AG10803 (cell line): Measurements from ENCODE around the gene UBE2F.

Experiments
- DNase-seq: peaks from one replicate; pipeline ENCODE4 v3.0.0; 2010; ENCODE audit warnings: low read depth
- H3K4me3 ChIP-seq: 2 replicates; pipeline ENCODE4 v1.5.1; 2011; ENCODE audit warnings: mild to moderate bottlenecking, low read length, control low read depth
- CTCF ChIP-seq: conservative IDR thresholded peaks from 2 replicates; pipeline ENCODE4 v1.5.1; 2011; ENCODE audit warnings: mild to moderate bottlenecking, low read length, control low read depth, inconsistent platforms

The UBE2F gene

GRCh38 chr2:238005528-238005927 lies 38.7 kb downstream of the UBE2F start:
- DNase-seq, result no peak
- H3K4me3 ChIP-seq, result no peak overlapping the region
- TF ChIP-seq CTCF, result no peak

DNA sequence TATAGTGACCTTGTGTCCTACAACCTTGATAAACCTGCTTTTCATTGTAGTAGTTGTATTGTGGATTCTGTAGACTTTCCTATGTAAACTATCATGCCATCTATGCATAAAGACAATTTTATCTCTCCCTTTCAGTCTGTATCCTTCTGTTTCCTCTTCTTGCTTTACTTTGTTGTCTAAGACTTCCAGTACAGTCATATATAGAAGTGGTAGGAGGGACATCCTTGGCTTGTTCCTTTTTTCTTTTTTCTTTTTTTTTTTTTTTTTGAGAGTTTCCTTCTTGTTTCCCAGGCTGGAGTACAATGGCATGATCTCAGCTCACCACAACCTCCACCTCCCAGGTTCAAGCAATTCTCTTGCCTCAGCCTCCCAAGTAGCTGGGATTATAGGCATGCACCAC lies 39.7 kb downstream of the UBE2F start:
- no peak for TF ChIP-seq CTCF
- H3K4me3 ChIP-seq, result no peak overlapping the region
- no peak for DNase-seq

DNA sequence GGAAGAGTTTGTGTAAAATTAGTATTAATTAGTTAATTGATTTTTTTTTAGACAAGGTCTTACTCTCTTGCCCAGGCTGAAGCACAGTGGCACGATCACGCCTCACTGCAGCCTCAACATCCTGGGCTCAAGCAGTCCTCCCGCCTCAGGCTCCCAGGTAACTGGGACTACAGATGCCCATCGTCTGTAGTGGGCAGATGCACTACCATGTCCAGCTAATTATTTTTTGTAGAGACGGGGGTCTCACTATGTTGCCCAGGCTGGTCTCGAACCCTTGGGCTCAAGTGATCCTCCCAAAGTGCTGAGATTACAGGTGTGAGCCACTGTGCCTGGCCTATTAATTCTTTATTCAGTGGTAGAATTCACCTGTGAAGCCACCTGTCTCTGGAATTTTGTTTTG lies 41.1 kb downstream of the UBE2F start:
- no peak for DNase-seq
- TF ChIP-seq CTCF, result no peak
- H3K4me3 ChIP-seq, result no peak overlapping the region

DNA sequence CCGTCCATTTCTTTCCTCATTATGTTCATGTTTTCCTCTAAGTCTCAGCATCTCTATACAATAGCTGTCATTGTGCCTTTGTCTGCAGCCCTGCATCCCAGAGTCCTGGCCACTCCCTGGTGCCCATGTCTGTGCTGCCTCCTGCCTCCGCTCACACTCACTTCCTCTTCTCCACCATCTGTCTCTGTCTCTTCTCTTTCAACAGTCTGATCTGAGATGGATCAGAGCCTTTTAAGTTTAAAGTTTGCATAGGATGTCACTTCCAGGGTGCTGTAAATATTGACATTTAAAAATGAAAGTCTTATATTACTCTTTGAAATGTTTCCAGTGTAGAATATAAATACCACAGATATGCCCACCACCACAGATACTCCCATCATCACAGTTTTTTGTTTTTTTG lies 42.7 kb downstream of the UBE2F start:
- H3K4me3 ChIP-seq, result no peak overlapping the region
- TF ChIP-seq CTCF, result no peak
- DNase-seq, result no peak

DNA sequence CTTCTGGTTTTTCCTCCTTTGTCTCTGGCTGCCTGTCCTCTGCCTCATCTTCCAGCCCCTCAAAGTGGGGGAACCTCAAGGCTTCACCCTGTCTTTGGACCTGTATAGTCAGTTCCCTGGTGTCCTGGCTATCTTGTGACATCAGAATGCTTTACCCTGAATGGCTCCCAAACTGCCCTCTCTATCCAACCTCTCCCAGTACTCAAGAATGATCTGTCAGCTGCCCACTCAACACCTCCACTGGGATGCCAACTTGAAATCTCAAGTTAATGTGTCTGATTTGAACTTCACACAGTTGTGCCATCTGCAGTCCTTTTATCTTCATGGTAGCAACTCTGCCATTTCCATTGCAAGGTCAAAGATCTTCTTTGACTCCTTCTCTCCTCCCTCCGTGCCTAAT lies 43.8 kb downstream of the UBE2F start:
- no peak overlapping the region for H3K4me3 ChIP-seq
- TF ChIP-seq CTCF, result no peak
- DNase-seq, result no peak

DNA sequence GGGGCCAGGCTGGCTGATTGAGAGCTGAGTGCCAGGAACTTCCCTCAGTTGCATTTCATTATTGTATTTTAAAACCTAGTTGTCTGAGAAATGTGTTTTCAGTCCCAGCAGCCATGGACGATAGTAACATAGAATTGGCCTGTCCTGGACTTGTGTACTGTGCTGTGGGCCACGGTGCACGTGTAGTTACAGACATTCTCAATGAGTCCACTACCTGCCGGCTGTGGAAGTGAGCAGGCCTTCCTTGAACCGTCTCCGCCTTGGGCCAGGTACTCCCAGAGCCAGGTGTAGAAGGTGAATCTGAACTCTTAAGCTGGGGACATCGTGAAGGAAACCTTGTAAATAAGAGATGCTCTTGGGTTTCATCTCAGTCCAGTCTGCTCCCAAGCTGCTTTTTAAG lies 47.0 kb downstream of the UBE2F start:
- H3K4me3 ChIP-seq, result no peak overlapping the region
- DNase-seq, result no peak
- no peak for TF ChIP-seq CTCF

- no peak for DNase-seq
- no peak overlapping the region for H3K4me3 ChIP-seq
- peak; percentile 12; the same call in 1 of the 2 replicates for TF ChIP-seq CTCF
Measured at GRCh38 chr2:238015705-238016104, 48.9 kb downstream of the UBE2F start.
